NCI-H187 treated with DMSO at 0.1 percent for 48 hours (cell line): ENCODE measurements around the gene ATF4.

Source experiments
- DNase-seq: peaks from one replicate; lab custom pipeline; 2025; lab: John Stamatoyannopoulos, UW

Gene ATF4

DNA sequence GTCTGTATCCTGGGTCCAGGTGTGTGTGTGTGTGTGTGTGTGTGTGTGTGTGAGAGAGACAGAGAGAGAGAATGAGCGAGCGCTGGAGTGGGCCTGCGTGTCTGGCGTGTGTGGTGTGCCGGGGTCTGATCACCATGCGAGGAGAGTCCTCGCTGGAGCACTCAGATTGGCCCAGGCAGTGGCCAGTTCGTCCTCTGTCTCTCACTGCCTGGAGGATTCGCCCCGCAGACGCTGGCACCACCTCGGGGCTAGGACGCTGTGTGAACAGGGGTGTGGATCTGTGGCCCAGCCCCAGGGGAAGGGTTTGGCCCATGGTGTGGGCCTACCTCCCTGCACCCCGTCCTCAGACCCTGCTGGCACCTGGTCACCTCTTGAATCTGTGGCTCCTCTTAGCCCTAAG lies 38.6 kb downstream of the ATF4 start:
- no peak for DNase-seq

DNA sequence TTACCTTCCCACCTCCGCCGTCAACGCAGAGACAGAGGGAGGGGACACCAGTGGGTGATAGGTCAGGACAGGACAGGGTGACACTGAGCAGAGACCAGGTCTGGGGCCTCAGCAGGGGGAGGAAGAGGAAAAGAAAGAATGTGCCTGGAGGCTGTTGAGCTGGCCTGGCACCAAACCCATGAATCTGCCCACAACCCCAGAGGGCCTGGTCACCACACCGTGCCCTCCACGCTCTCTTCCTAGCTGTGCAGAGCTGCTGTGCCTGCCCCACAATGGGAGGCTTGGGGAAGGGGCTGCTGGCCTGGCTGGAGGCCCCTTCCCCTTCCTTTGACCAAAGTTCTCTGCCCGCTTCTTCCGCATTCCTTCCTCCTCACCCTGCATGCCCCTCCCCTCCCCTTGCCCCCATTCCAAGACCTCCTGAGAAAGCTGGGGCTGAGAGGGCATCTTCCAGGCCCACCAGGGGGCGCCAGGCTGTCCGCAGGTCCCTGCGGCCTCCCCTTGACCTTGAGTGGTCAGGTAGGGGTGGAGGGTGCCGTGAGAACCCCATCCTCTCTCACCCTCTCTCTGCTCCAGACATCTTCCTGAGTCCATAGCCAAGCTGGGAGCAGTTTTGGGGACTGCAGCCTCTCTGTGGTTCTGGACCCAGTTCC lies 39.2 kb downstream of the ATF4 start:
- DNase-seq: no peak

DNA sequence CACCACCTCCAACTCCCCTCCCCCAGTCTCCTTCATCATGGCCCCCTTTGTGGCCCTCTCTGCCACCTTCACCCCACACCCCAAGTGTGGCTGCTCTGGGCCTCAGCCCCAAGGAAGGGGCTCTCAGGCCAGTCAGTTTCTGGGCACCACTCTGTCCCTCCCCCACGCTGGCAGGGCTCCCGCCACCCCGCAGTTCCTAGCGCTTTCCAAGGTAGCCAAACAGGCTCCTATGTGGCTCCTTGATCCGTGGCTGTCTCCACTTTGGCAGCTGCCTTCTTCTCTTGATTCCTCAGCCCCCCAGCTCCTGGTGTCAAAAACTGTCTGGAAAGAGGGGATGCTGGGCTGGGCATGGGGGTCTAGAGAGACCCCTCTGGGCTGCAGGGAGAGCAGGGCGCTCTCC lies 39.8 kb downstream of the ATF4 start:
- no peak for DNase-seq

DNA sequence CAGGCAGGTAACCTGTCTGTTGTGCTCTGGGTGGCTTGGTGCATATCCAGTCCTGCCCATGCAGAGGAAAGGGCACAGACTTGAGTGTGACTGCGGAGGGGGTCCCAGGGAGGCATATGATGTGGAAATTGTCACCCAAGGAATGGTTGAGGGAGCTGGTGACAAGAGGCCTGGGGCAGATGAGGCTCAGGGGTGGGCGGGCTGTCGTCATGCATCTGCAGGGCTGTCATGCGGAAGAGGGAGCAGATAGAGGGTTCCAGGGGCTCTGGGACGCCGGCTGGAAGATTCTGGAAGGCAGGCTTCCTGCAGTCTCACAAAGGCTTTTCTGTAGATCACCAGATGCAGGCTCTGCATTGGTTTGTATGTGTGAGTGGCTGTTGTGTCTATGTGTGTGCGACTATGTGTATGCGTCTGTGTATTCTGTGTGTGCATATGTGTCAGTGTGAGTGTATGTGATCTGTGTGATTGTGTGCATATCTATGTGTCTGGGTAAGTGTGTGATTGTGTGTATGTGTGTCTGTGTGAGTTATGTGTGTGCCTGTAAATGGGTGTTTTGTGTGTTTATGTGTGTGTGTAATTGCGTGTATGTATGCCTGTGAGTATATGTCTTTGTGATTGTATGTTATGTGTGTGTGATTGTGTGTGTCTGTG lies 42.6 kb downstream of the ATF4 start:
- DNase-seq: no peak

DNA sequence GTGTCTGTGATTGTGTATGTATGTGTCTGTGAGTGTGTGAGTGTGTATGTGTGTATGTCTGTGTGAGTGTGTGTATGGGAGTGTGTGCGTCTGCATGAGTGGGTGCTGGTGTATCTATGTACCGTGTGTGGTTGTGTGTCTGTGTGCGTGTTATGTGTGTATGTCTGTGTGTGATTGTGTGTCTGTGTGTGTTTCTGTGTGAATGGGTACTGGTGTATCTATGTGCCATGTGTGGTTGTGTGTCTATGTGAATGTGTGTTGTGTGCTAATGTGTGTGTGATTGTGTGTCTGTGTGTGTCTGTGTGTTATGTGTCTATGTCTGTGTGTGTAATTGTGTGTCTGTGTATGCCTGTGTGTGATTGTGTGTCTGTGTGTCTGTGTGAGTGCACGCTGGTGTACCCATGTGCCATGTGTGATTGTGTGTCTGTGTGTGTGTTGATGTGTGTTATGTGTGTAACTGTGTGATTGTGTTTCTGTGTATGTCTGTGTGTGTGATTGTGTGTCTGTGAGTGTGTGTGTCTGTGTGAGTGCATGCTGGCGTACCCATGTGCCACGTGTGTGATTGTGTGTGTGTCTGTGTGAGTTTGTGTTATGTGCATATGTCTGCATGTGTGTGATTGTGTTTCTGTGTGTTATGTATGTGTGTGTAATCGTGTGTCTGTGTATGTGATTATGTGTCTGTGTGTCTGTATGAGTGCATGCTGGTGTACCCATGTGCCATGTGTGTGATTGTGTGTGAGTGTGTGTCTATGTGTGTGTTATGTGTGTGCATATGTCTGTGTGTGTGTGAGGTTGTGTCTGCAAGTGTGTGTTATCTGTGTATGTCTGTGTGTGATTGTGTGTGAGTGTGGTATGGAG lies 43.4 kb downstream of the ATF4 start:
- no peak for DNase-seq

DNA sequence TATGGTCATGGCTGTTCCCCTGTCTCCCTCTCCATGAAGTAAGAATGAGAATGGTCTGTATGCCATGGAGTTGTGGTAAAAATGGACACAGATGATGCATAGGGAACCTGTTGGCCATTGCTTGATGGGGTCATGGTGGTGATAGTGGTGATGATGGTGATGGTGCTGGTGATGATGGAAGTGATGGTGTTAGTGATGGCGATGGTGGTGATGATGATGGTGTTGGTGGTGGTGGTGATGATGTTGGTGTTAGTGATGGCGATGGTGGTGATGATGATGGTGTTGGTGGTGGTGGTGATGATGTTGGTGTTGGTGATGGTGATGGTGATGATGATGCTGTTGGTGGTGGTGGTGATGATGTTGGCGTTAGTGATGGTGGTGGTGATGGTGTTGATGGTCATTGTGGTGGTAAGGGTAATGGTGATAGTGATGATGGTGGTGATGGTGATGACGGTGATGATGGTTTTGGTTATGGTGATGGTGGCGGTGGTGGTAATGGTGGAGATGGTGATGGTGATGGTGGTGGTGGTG lies 45.1 kb downstream of the ATF4 start:
- DNase-seq: no peak

DNA sequence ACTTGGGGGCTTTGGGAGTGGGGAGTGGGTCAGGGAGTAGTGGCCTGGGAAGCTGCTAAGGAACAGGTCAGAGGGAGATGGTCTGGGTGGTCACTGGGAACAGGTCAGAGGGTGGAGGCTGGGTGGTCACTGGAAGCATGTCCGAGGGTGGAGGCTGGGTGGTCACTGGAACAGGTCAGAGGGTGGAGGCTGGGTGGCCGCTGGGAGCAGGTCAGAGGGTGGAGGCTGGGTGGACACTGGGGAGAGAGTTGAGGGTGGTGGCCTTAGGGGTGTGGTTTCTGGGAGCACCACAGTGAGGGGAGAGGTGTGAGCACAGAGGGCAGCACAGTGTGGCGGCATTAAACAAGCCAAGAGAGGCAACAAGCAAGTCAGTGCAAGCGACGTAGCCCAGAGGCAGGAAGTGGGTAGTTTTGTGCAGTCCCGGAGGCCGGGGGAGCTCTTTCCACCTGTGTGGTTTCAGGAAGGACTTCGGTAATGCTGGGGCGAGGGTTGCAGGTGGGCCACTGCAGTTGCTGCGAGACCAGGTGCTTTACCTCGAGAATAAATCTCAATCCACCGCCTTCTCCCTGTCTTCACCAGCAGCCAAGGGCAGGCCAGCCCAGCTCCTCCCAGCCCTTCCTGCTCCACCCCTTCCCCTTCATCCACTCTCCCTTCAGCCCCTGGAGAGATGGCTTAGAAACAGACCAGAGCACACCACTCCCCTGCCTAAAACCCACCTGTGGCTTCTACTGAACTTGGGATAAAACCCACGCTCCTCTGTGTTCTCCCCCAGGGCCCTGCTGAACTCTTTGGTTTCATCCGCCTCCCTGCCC lies 47.0 kb downstream of the ATF4 start:
- DNase-seq: no peak

DNA sequence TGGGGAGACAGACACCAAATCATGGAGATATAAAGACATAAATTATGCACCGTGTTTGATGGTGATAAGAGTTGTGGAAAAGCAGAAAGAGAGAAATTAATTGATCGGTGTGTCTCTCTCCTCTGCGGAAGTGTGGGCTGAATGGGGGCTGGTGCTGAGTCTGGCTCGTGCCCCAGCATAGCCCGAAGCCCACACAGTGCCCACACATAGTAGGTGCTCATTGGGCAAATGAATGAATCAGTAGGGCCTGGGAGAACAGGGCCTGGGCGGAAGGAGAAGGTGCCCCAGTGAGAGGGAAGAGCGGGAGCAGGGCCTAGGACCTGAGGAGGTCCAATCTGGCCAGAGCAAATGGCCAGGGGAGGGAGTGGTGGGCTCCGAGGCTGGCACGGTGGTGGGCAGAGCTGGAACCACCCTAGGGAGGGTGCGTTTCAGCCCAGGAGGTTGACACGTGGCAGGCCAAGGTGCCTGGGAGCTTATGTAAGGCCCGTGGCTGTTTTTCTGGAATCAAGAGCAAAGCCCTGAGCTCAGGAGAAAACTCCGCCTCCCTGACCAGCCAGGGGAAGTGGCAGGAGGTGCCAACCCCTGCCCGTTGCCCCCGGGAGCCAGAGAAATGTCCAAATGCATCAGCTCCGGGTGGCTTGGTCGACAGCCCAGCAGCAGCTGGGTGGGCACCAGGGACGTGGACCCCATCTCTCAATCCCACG lies 48.1 kb downstream of the ATF4 start:
- no peak for DNase-seq

DNA sequence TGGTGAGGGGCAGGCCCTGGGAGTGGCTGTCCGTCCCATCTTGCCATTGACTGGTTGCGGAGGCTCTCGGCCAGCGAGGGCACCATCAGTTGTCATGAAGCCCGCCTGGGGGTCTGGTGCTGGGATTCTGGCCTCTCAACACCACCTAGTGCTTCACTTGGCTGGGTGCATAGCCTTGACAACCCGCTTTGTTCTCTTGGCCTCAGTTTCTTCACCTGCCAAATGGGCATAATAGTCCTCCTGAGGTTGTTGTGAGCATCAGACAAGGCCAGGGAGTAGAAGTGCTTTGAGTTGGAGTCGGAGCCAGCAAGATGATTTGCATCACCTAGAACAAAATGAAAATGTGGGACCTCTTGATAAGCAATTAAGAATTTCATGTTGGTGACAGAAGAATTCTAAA lies 48.7 kb downstream of the ATF4 start:
- DNase-seq: no peak

DNA sequence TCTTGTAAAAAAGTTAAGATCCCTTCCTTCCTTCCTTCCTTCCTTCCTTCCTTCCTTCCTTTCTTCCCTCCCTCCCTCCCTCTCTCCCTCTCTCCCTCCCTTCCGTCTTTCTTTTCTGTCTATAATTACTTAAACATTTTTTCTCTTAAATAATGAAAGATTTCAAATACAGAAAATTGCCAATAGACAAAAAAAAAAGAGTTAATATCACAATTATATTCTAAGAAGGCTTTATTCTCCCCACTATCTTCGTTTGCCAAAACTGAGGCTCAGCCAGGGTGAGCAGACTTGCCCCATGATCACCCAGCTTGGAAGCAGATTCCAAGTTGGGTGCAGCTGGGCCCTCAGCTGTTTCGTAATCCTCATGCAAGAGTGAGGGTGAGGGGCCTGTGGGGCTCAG lies 49.9 kb downstream of the ATF4 start:
- no peak for DNase-seq

DNA sequence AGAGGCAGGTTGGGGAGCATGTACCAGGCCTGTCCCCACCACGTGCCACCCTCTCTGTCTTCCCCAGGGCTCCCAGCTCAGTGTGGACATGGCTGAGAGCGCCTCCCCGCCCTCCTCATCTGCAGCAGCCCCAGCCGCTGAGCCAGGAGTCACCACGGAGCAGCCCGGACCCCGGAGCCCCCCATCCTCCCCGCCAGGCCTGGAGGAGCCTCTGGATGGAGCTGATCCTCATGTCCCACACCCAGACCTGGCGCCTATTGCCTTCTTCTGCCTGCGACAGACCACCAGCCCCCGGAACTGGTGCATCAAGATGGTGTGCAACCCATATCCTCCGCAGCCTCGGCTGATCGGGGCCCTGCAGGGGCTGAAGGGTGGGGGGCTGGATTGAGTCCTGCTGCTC lies 50.3 kb downstream of the ATF4 start, which contains the start of gene CACNA1I:
Gene CACNA1I (plus strand): TSS at position 89 of the 400 bp plus-strand sequence. CDS start 0 bp downstream, at position 89.
- no peak for DNase-seq

DNA sequence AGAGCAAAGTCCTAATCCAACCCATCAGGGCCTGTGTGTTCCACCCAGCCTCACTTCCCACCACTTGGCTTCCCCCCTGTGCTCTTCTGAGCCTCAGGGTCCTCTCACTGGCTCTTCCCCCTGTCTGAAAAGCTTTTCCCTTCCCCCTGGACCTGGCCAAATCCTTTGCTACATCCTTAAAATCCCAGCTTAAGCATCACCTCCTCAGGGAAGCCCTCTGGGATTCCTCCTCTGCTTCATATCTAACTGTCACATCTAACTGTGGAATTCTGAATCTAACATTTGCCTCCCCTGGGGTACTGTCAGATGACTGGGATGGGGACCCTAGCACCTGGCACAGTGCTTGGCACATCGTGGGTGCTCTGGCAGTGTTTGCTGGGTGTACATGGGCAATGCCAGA lies 51.2 kb downstream of the ATF4 start:
- DNase-seq: no peak
